NCI-H1417 treated with DMSO at 0.1 percent for 48 hours (cell line): ENCODE data around the gene SYNE1.

ENCODE experiments used
- DNase-seq: peaks from one replicate; lab custom pipeline; 2025; lab: John Stamatoyannopoulos, UW

SYNE1 gene

DNA sequence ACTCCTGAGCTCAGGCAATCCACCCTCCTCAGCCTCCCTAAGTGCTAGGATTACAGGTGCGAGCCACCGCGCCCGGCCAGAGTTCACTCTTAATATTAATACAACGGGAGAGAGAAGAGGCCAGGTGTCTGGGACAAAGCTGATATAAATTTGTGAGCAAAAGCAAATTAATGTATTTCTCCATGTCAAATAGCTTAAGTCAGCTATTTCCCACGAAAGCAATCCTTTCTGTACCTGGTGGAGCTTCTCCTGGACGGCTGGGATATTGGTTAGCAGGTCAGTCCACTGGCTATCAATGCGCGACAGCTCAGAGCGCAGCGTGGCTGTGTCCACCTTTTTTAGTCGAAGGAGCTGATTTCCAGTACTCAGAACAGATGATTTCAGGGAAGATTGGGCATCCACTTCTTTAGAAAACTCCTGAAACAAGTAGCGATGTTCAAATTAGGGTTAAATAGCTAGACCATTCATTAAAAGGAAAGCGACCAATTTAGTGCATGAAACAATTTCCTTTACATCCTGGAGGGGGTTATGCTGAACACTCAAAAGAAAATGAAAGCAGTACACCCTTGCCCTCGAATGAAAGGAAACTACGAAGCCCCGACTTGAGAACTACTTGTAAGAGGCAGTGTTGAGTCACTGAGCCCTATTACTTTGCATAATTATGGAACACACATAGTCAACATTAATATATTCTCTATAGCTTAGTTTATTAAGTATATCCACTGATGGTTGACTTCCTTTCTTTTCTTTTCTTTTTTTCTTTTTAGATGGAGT is 403.4 kb downstream of the SYNE1 start:
- DNase-seq, result no peak

DNA sequence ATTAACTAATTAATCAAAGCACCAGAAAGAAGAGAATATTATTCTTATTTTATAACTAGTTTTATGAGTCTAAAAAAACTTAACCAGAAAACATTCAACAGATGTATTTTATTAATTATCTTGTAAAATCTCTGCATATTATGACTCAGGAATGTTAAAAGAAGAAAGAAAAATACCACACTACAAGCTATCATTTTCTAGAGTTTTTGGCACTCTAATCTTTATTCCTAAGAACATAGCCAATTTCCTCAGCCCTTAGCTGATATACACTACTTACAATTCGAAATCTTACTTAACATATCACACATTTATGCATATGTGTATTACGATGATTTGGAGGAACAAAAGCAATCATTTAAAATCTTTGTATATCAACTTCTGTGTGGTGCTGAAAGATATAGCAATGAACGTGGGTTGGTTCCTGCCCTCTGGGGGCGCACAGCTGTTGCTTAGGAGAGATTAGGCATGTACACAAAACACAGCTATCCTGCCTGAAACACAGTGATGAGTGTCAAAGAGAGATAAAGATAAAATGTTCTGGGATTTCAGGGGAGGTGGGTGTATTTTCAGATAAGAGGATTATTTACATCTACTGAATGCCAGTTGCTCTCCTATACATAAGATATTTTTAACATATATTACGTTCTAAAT is 404.5 kb downstream of the SYNE1 start:
- DNase-seq, result no peak

DNA sequence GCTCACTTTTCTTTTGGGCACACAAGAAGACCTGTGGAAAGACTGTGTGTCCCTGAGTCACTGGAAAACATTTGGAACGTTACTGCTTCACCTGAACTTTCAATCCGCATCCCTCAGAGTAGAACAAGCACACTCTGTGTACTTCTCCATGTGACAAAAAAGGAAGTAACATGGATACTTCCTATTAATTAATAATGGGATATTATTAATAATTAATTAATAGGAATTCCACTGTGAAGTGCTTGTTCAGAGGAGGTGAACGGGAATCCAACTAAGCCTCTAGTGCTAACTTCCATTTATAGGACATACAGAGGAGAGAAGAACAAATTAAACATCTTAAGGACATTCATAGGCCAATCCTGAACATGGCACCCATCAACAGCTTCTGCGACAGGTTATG is 407.8 kb downstream of the SYNE1 start:
- DNase-seq, result no peak

DNA sequence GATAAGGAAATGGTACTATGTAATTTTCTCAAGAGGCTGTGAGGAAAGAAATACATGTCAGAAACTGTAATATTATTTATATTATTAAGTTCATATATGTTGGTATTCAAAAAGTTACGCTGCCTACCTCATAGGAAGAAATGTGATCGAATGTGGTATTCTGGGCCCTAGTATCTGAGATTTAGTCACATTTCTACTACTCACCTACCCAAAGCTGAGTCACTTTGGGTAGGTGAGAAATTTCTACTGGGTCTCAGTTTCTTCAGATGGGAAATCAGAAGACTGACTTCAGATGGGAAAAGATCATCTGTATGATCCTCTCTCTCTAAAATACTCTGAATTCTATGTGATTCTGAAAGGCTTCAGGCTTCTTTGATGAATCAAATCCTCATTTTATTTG is 411.0 kb downstream of the SYNE1 start:
- no peak for DNase-seq

DNA sequence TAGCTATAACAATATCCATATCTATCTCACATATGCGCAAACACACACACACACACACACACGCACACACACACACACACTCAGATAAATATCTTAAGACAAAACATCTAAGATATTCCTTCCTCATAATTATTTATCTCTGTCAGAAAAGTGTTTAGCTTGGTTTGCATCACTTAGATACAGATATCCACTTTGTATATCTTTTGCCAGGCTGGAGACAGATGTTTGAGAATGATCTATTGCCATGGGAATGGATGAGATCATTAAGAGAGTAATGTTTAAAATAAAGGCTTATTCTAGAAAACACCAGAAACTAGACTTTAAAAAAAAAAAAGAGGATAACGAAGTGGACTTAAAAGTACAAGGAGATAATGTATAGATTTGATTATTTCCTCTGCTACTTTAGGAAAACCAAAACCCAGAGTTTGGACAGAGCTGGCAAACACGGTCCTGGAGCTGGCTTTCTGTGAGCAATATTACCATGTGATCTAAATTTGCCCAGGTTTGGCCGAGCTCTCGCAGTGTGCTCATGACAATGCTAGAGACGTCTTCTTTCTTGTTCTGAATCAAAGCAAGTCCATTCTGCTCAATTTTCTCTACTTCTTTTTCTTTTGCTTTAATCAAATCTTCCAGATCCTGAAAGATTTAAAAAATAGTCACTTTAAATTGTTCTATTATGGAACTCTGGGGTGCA is 411.8 kb downstream of the SYNE1 start:
- DNase-seq, result no peak

DNA sequence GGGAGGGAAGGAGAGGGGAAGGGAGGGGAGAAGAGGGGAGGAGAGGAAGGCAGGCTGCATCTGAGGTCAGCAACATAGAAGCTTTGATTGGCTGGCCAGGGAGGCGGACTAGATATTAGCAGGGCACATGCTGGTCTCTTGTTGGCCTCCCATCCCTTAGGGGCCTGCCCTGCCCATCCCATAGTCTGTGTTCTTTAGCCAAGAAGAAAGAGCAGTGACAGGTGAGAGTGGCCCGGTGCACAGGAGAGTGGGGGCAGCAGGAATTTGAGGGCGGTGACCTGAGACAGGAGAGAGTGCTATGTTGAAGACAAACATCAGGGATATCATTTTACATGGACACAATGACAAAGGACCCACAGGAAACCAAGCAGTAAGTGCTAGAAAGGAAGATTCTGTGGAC is 413.5 kb downstream of the SYNE1 start:
- DNase-seq, result no peak

DNA sequence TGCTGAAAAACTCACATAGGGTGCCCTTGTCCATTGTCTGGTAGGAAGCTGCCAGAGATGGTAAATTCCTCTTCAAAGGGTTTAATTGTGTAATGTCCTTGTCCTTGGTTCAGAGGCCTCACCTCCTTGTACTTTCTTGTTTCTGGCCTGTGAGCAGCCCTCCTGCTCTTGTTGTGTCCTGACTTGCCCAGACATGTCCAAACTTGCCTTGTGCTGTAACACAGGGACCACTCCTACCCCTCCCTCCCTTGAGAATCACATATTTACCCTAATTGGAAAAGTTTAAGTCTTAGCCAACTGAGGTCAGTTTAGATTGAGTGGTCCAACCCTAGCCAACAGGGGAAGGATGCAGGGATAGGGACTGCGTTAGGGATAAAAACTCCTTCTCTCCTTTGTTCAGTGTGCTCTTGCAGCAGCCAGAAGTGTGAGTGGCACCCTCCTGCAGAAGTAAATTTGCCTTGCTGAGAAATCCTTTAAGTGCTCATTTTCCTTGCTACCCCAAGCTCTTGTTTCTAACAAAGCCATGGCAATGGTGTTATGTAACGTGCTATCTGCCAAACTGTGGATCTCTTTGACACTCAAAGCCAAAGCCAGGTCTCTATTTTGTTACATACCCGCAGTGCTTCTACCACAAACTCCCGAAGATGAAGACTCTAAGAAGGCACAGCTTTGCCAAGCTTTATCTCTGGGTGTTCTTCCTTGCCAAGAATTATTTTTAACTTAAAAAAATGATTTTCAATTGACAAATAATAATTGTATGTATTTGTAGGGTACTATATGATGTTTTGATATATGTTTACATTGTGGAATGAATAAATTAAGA is 415.1 kb downstream of the SYNE1 start:
- DNase-seq, result no peak

DNA sequence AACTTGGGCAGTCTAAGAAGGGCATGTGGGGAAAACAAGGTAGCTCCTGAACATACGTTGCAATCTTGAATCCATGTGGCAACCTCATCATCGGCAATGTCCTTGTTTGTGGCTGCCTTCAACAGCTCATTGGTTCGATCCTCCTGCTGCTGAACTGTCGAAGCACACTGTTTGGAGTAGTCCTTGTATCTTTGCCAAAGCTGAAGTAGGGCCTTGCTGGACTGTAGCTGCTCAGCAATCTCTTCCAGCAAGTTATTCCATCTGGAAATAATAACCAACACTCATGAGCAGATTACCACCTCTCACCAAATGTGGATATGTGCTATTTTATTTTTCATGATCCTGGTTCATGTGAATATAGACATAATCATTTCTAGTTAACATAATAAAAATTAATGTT is 416.4 kb downstream of the SYNE1 start:
- no peak for DNase-seq

DNA sequence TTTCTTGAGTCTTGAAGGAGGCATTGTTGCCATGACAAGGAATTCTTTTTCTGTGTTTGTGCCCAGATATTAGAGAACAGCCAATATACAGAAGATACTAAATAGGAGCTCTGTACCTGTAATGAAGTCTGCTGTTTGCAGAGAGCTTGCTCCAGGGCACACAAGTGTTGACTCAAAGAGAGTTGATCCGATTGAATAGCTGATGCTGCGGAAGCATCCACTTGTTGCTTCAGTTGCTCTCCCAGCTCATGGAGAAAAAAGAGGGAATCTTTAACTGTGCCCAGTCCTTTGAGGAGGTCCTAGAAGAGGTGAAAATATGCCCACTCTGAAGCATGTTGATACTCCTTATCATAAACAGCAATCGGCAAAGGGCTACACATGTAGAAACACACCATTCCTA is 418.3 kb downstream of the SYNE1 start:
- no peak for DNase-seq

DNA sequence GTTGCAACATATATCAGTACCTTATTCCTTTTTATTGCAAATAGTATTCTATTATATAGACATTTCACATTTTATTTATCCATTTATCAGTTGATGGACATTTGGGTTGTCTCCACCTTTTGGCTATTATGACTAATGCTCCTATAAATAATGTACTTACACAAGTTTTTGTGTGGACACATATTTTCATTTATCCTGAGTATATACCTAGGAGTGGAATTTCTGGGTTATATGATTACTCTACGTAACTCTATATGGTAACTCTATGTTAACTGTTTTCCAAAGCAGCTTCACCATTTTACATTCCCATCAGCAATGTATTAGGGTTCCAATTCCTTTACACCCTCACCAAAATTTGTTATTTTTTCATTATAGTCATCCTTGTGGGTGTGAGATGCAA is 424.7 kb downstream of the SYNE1 start:
- DNase-seq, result no peak

DNA sequence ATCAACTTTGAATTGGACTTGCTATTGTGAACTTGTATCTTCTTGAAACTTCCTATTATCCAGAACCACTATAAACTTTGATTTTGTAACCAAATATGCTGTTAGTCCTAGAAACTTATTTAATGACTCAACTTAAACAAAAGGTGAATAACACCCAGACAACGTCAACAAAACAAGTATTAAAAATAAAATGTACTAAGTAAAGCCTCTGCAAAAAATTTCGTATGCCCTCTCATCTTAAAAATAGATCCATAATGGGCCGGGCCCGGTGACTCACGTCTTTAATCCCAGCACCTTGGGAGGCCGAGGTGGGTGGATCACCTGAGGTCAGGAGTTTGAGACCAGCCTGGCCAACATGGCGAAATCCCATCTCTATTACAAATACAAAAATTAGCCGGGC is 428.0 kb downstream of the SYNE1 start:
- DNase-seq, result no peak

DNA sequence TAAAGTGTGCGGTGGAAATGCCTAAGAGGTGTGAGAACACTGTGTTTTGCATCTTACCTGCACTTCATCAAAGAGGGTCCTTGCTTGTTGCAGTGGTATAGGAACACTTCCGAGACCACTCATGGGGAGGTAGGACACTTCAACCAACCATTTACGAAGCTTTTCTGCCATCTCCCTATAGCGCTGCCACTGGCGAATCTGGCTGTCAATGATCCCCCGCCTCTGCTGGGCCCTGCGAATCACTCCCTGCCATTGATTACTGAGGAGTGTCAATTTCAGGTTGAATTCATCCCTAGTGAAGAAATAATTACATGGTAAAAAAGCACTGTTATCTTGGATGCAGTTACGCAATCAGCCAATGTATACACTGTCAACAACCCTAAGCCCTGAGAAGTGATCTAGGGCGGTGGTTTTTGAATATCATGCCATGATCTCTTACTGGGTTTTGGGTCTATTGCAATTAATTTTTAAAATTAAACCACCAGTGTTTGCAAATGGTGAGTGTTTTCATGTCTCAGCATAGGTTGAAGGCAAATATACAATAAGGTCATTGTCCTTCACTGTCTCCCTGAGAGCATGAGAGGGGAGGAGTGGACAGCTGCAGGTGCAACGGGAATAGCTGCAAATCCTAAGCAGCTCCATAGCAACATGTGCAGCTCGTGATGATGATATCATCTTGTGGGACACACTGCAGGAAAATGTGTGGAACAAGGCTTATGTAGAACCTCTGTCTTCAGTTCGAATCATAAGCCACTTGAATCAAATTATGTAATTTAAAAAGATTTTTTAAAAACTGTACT is 429.0 kb downstream of the SYNE1 start:
- peak; percentile 85 for DNase-seq

DNA sequence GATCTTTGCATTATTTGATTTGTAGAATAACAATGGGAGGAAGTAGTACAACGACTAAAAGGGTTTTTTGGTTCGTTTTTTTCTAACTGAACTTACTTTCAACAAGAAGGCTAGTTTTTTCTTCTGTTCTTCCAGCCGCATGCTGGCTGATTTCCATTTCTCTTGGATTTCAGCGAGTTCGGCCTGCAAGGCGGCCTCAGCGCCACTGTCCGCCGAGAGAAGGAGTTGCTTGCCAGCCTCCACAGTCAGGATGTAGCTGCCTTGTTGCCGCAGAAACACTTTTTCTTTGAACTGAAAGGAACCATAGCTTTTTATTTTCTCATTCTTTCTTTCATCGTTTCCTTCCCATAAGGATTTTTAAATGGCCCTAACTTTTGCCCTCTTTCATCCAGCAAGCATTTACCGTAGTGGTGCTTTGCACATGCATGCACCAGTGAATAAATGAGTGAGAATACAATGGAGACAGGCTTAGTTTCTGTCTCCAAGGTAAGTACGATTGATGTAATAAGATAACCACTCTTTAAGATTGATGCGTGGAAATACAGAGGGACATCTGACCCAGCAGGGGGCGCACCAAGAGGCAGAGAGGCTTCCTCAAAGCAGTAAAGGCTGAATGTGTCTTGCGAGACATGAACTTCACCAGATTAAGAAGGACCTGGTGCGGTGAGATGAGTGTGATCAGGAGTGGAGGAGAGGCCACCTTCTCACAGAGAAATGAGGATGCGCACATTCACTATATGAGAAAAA is 430.9 kb downstream of the SYNE1 start:
- DNase-seq, result no peak

DNA sequence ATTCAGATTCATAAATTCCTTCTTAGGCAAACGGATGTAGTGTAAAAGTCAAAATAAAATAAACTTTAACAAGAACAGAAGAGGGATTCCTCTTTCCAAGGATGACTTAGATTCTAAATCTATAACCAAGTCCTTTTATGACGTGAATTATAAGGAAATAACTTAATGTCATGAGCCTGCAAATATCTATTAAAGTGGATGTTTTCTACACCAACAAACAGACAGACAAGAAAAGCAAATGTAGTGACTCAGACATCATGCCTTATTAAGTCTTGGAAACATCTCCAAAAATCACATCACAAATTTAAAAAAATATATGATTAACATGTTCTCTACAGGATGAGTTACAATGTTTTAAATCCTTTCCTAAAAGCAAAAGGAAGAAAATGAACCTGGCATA is 432.6 kb downstream of the SYNE1 start:
- no peak for DNase-seq

DNA sequence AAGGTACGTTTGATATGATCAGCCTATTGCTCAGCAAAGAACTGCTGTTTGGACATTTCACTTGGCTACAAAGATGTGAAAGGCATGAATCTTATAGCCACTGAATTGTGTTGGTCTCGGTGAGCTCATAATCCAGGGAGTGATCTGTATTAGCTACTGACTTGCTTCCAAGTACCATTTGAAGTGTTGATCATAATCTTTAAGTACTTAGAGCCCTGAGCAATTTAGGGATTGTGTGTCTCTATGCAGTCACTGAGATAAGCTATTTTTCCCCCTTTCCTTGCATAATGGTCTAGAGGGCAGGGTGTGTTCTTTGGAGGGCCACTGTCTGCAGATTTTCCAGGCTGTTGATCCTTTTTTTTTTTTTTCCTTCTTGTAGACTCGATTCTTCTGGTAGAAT is 436.0 kb downstream of the SYNE1 start:
- DNase-seq, result no peak

DNA sequence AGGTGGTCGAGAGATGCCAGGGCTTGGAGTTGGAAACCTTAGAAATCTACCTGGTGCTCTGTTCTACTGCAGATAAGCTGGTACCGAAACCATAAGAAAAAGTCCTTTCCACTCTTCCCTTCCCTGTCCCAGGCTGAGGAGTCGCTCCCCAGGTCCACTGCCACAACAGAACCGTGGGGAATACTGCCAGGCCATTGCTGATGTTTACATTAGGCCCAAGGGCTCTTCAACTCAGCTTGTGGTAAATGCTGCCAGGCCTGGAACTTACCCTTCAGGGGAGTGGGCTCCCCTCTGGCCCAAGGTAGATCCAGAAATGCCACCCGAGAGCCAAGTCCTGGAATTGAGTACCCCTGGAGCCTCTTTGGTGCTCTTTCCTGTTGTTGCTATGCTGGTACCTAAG is 441.3 kb downstream of the SYNE1 start:
- DNase-seq, result no peak

DNA sequence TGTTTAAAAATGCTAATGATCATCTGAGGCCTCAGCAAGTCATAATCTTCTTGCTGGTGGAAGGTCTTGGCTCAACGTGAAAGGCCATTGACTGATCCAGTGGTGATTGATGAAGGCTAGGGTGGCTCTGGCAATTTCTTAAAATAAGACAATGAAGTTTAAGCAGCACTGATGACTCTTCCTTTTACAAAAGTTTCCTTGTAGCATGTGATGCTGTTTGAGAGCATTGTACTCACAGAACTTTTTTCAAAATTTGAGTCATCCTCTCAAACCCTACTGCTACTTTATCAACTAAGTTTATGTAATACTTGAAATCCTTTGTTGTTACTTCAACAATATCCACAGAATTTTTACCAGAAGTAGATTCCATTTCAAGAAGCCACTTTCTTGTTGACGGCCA is 447.4 kb downstream of the SYNE1 start:
- DNase-seq, result no peak

DNA sequence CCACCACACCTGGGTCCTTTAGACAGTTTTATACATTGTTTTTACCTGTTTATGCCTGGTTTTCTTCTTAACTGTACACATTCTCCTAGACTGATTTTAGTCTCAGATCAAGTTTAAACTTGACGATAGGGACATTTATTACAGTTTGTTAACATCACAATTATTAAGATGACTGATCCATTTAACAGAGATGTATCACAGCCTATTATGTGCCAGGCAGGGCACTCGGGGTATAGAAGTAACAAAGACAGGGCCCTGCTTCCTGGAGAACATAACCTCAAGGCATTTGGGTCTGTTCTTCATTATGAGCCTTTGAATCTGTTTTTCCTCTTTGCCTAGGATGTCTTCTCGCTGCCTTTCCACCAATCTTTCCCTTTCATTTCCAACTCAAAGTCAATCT is 449.2 kb downstream of the SYNE1 start:
- no peak for DNase-seq

DNA sequence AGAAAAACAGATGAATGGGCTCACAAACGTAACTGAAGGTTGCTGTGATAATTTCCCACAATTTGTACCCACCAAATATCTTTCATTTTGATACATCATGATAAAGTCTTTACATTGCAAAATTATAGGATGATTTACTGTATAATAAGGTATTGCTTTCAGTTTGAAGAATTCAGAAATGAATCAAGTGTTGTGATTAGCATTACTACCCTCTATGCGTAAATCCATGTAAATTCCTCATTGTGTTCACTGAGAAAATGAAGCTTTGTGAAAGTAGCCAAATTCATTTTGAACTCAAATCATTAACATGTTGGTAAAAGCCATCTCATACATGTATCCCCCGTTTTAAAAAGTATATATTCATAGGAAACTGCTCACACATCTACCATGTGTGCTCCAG is 450.3 kb downstream of the SYNE1 start:
- DNase-seq, result no peak

DNA sequence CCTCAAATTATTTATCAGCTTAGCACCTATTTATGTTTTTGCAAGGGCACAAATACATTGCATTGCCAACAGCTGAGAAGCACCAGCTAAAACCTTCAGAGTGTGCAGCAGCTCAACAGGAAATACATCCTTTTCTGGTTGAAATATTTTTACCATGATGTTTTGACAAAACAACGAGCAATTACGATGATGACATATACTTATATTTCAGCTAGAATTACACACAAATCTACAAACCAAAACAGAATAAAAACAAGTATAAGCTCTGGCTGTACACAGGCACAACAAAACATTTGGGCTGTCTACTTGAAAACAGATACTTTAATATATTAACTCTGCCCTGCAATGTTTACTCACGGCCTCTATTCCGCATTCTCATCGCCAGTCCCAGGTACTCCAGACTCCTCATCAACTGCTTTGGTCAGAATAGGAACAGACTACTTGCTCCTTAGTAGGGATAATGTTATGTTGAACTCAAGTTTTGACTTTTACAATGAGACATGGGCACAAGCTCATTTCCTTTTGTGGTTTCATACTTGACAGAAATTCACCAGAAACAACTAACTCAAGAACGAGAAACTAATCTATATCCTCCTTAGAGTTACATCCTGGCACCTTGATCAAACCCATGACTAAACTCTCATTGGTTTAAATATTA is 452.1 kb downstream of the SYNE1 start:
- DNase-seq, result no peak

DNA sequence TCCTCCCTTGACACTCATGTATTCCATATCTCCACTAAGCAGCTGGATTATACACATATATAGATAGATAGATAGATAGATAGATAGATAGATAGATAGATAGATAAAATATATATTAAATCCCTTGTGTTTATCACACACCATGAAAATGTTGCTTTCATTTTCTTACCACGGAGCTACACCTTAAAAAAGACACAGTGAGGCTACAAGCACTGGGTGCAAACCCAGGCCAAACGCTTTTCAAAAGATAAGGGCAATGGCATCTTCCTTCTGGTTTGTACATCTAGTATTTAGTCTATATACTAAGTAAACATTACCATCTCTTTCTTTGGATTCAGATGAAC is 452.6 kb downstream of the SYNE1 start:
- no peak for DNase-seq
